Esophagus (tissue), 2 donors: ENCODE measurements around the gene CLCN1. TPM values are rescaled to one million over a fixed set of nuclear protein-coding genes. Genes with fewer than 3 reads are reported as not detected.

ENCODE experiments used
- H3K27ac ChIP-seq, 2 donors: one replicate each; pipeline ENCODE4 v1.5.1; 2013; ENCODE audit warnings: low read depth in 2 of 2, mild to moderate bottlenecking in 2 of 2, inconsistent platforms in 1 of 2, low read length in 1 of 2, moderate library complexity in 1 of 2
- H3K27me3 ChIP-seq, 2 donors: one replicate each; pipeline ENCODE4 v1.6.1; 2013; ENCODE audit warnings: low read length in 2 of 2, control low read depth in 1 of 2, mild to moderate bottlenecking in 1 of 2; ENCODE audit not compliant: insufficient read depth in 2 of 2, control insufficient read depth in 1 of 2
- H3K36me3 ChIP-seq, 2 donors: one replicate each; pipeline ENCODE4 v1.6.1; 2013; ENCODE audit warnings: low read length in 1 of 2; ENCODE audit not compliant: control insufficient read depth in 2 of 2, insufficient read depth in 2 of 2
- H3K4me1 ChIP-seq, 2 donors: one replicate each; pipeline ENCODE4 v1.6.1; 2013; ENCODE audit warnings: low read length in 1 of 2; ENCODE audit not compliant: control insufficient read depth in 2 of 2, insufficient read depth in 2 of 2
- H3K4me3 ChIP-seq, 2 donors: one replicate each; pipeline ENCODE4 v1.5.1; 2013; ENCODE audit warnings: low read length in 2 of 2, mild to moderate bottlenecking in 2 of 2, low read depth in 1 of 2, moderate library complexity in 1 of 2
- H3K9me3 ChIP-seq, 2 donors: one replicate each; pipeline ENCODE4 v1.6.1; 2013; ENCODE audit warnings: mild to moderate bottlenecking in 2 of 2, low read depth in 1 of 2, low read length in 1 of 2, moderate library complexity in 1 of 2; ENCODE audit not compliant: control insufficient read depth in 2 of 2, insufficient read depth in 1 of 2
- WGBS, 2 donors: extraction: QIAGEN DNeasy Blood & Tissue Kit; methylation state at CpG; one replicate each; pipeline ENCODE4 v1.1.7; 2013; 5-methylcytosine and 5-hydroxymethylcytosine counted together
- polyA plus RNA-seq, 2 donors: library from polyadenylated mRNA; stranded (reverse); fragments of 200-250 nt; gene quantifications; one replicate each; pipeline ENCODE4 v1.2.3, GENCODE V29; 2013
- donor health status: healthy with polysubstance abuse.
- donor health status: Bipolar disorder and iron deficiency.

The CLCN1 gene
- polyA plus RNA-seq, 2 donors = 0.31 to 0.44 TPM

GRCh38 chr7:143397710-143398530, 82.0 kb downstream of the CLCN1 start:
- peaks cover 18 to 57% of the 10 kb centered on the region in 2 donors for H3K36me3 ChIP-seq
- H3K4me1 ChIP-seq = no peaks in the 10 kb centered on the region
- H3K9me3 ChIP-seq = no peaks in the 10 kb centered on the region
- no peaks in the 10 kb centered on the region for H3K27me3 ChIP-seq
- WGBS, 2 donors = 88 to 91% methylated on average over 16 of the region's 16 CpGs
- no peak overlapping the region for H3K4me3 ChIP-seq
- no peak overlapping the region for H3K27ac ChIP-seq

GRCh38 chr7:143398616-143399015, 82.7 kb downstream of the CLCN1 start:
- Histone ChIP-seq H3K4me3 (no peak overlapping the region), H3K27me3 (no peaks in the 10 kb centered on the region), H3K36me3 (peaks cover 15 to 53% of the 10 kb centered on the region in 2 donors), H3K27ac (no peak overlapping the region), H3K4me1 (no peaks in the 10 kb centered on the region), H3K9me3 (no peaks in the 10 kb centered on the region)
- 90 to 93% methylated on average over 14 of the region's 14 CpGs for WGBS, 2 donors

- Histone ChIP-seq H3K4me1 (no peaks in the 10 kb centered on the region), H3K4me3 (no peak overlapping the region), H3K9me3 (no peaks in the 10 kb centered on the region), H3K36me3 (peaks cover 15 to 51% of the 10 kb centered on the region in 2 donors), H3K27me3 (no peaks in the 10 kb centered on the region), H3K27ac (no peak overlapping the region)
- 85 to 88% methylated on average over 8 of the region's 8 CpGs for WGBS, 2 donors
Measured at GRCh38 chr7:143399151-143399550, 83.2 kb downstream of the CLCN1 start.

- 95 to 96% methylated on average over 20 of the region's 20 CpGs for WGBS, 2 donors
- H3K4me3 ChIP-seq = no peak overlapping the region
- no peaks in the 10 kb centered on the region for H3K27me3 ChIP-seq
- H3K4me1 ChIP-seq = no peaks in the 10 kb centered on the region
- no peaks in the 10 kb centered on the region for H3K9me3 ChIP-seq
- peaks cover 15 to 50% of the 10 kb centered on the region in 2 donors for H3K36me3 ChIP-seq
- H3K27ac ChIP-seq = no peak overlapping the region
Measured at GRCh38 chr7:143399642-143400041, 83.7 kb downstream of the CLCN1 start.

- Histone ChIP-seq H3K9me3 (no peaks in the 10 kb centered on the region), H3K27me3 (no peaks in the 10 kb centered on the region), H3K36me3 (peaks cover 11 to 42% of the 10 kb centered on the region in 2 donors), H3K27ac (no peak overlapping the region), H3K4me1 (peaks cover 0 to 3% of the 10 kb centered on the region in 2 donors), H3K4me3 (no peak overlapping the region)
- 92 to 93% methylated on average over 12 of the region's 12 CpGs for WGBS, 2 donors
Measured at GRCh38 chr7:143401265-143401664, 85.4 kb downstream of the CLCN1 start.

Other genes starting within 250 kb of the CLCN1 start
- not detected for gene PIP, start 184.0 kb upstream of the CLCN1 start, polyA plus RNA-seq
- gene TAS2R39, start 132.7 kb upstream of the CLCN1 start, polyA plus RNA-seq = not detected
- gene TAS2R40, start 94.1 kb upstream of the CLCN1 start, polyA plus RNA-seq = not detected
- 100 to 1,000 TPM; 112 to 146 TPM for gene GSTK1, start 52.7 kb upstream of the CLCN1 start, polyA plus RNA-seq
- 1 to 10 TPM in 1 of 2 donors, under 1 TPM in 1; 0.41 to 2.2 TPM for gene TMEM139, start 31.2 kb upstream of the CLCN1 start, polyA plus RNA-seq
- gene CASP2, start 27.8 kb upstream of the CLCN1 start, polyA plus RNA-seq = 1 to 10 TPM; 6.6 to 7.2 TPM
- gene FAM131B, start 46.6 kb downstream of the CLCN1 start, polyA plus RNA-seq = under 1 TPM; 0.16 to 0.28 TPM
- gene ZYX, start 65.2 kb downstream of the CLCN1 start, polyA plus RNA-seq = 10 to 100 TPM; 62.7 to 92.3 TPM
- 10 to 100 TPM; 65.6 to 74.6 TPM for gene EPHA1, start 92.7 kb downstream of the CLCN1 start, polyA plus RNA-seq
- not detected for gene TAS2R60, start 127.3 kb downstream of the CLCN1 start, polyA plus RNA-seq
- gene TAS2R41, start 161.8 kb downstream of the CLCN1 start, polyA plus RNA-seq = not detected